Astrocyte (in vitro differentiated cells and primary cell): ENCODE results near the gene THOC6.

ENCODE experiments used
- CTCF ChIP-seq: IDR thresholded peaks from 2 replicates; pipeline ENCODE4 v1.5.1; 2011; ENCODE audit warnings: low read depth, mild to moderate bottlenecking, inconsistent platforms, low read length, moderate library complexity; ENCODE audit not compliant: insufficient read depth
- EZH2 ChIP-seq: IDR thresholded peaks from 2 replicates; pipeline ENCODE4 v1.6.1; 2012; ENCODE audit warnings: mild to moderate bottlenecking, low read length, inconsistent platforms; ENCODE audit not compliant: insufficient read depth

- TF ChIP-seq CTCF: no peak
- no peak for TF ChIP-seq EZH2
Observed at GRCh38 chr16:2975161-2975795, 48.6 kb upstream of the THOC6 start.
